Natural killer cell treated with Interleukin-12 subunit alpha and Interleukin-12 subunit beta and Interleukin-15 and Interleukin-18, amount 100 ng/mL, for 72 hours (primary cell): ENCODE measurements around the gene MPP3. TPM values are rescaled to one million over a fixed set of nuclear protein-coding genes. Genes with fewer than 3 reads are reported as not detected.
"Not testable (repeated sequence)": the region's sequence is repeated elsewhere in the genome, so short reads cannot be mapped to it uniquely, and the experiment has no call there.

Experiments
- ATAC-seq, 2 donors: fragments of 150-1000 bp; cut with Tn5 transposase in 1 of 2; sonication (Bioruptor Pico), chemical (Tn5 transposase) in 1 of 2; 2 replicates each; pipeline ENCODE4 v1.10.0; 2021
- DNase-seq: peaks from one replicate; pipeline ENCODE4 v3.0.0; 2022; ENCODE audit warnings: low spot score
- H3K27ac Mint-ChIP-seq, 2 donors: 1 replicate in 1 of 2; 2 replicates in 1 of 2; pipeline ENCODE4 v1.8.0; 2022; ENCODE audit warnings: mixed read lengths in 2 of 2, mild to moderate bottlenecking in 1 of 2, moderate library complexity in 1 of 2
- H3K27me3 Mint-ChIP-seq, 2 donors: 1 replicate in 1 of 2; 2 replicates in 1 of 2; pipeline ENCODE4 v1.8.0; 2022; ENCODE audit warnings: mixed read lengths in 2 of 2
- H3K36me3 Mint-ChIP-seq: one replicate; pipeline ENCODE4 v1.8.0; 2022; ENCODE audit warnings: mixed read lengths
- H3K4me1 Mint-ChIP-seq, 2 donors: 1 replicate in 1 of 2; 2 replicates in 1 of 2; pipeline ENCODE4 v1.8.0; 2022; ENCODE audit warnings: low read depth in 2 of 2, mixed read lengths in 2 of 2, mild to moderate bottlenecking in 1 of 2
- H3K4me3 Mint-ChIP-seq: one replicate; pipeline ENCODE4 v1.8.0; 2022; ENCODE audit warnings: mixed read lengths
- H3K9me3 Mint-ChIP-seq: 2 replicates; pipeline ENCODE4 v1.8.0; 2022; ENCODE audit warnings: mixed read lengths
- total RNA-seq, 2 donors: library from RNA; stranded (reverse); gene quantifications; one replicate each; pipeline ENCODE4 v1.2.3, GENCODE V29; 2022

MPP3 gene
- total RNA-seq, 2 donors from 2014 or later: not detected

DNA sequence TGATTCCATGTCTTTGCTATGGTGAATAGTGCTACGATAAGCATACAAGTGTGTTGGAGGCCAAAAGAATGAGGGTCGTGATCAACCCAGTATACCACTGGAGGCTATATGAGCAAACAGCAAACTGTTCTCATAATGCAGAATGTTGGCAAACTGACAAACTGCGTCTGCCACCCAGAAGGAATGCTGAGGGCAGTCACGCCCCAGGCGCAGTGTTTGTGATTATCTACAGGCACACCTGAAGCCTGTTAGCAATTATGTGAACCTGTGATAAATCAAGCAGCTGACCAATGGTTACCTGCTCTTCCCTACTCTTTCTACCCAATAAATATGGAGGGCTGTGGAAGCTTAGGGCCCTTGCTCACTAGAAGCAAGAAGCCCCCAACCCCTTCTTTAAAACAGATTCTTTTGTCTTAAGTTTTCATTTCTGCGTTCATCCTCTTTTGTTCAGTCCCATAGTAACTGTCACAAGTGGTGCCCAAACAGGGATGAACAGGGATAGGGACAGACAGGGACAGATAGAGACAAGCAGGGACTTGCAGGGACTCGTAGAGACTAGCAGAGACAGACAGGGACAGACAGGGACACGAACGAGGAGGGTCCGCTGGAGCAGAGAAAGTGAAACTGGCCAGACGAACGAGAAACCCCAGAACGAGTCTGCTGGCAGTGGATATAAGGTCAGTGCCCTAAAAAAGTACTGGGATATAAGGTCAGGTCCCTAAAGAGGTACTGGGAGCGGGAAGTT, 39.2 kb upstream of the MPP3 start:
- Mint-ChIP-seq H3K27ac (no peak overlapping the region), H3K9me3 (no peaks in the 10 kb centered on the region), H3K4me1 (no peaks in the 10 kb centered on the region), H3K4me3 (no peak overlapping the region), H3K36me3 (no peaks in the 10 kb centered on the region), H3K27me3 (peaks cover 26 to 36% of the 10 kb centered on the region in 2 donors)
- no peak for DNase-seq
- ATAC-seq: no peak

DNA sequence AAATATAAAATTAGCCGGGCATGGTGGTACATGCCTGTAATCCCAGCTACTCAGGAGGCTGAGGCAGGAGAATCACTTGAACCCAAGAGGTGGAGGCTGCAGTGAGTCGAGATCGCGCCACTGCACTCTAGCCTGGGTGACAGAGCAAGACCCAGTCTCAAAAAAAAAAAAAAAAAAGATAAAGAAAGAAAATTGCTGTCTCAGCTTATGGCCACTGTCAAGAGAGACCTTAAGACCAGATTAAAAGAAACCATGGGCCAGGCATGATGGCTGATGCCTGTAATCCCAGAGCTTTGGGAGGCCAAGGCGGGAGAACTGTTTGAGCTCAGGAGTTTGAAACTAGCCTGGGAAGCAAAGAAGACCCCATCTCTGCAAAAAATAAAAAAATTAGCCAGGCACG, 36.1 kb upstream of the MPP3 start:
- not testable (repeated sequence) for H3K4me1 Mint-ChIP-seq, H3K9me3 Mint-ChIP-seq
- peaks cover 18 to 29% of the 10 kb centered on the region in 2 donors for H3K27me3 Mint-ChIP-seq

DNA sequence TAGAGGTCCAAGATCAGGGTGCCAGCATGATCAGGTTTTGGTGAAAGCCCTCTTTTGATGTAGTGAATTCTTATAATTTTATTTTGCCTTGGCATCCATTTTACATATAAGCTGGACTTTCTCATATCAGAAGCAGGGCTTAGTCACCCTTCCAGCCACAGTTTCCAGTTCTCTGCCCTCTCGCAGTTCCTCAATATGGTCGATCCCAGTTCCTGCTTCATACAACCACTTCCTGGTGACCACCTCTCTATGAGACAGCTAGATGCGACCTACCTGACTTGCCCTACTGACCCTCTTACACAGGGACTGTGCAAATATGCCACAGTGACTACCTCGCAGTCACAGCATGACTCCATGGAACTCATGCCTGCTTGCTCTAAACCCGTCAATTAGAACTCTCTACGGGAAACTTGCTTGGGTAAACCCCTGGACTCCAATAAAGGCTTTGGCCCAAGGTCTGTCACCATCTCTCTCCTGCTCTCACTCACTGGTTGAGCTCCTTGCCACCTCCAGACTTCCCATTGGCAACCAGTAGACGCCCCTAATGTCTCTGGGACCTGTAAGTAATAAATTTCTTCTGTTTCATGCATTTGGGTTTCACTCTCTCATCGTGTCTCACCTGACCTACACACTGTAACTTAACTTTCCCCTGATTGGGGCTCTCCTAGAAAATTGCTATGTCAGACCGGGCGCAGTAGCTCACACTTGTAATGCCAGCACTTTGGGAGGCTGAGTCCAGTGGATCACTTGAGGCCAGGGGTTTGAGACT, 35.5 kb upstream of the MPP3 start:
- Mint-ChIP-seq H3K36me3 (no peaks in the 10 kb centered on the region), H3K27ac (no peak overlapping the region), H3K27me3 (peaks cover 15 to 29% of the 10 kb centered on the region in 2 donors), H3K4me1 (no peaks in the 10 kb centered on the region), H3K4me3 (no peak overlapping the region), H3K9me3 (no peaks in the 10 kb centered on the region)
- ATAC-seq (no peak), DNase-seq (no peak)

More for the DNA sequence above, 36.1 kb upstream of the MPP3 start:
- not testable (repeated sequence) for H3K36me3 Mint-ChIP-seq, ATAC-seq, DNase-seq, H3K4me3 Mint-ChIP-seq, H3K27ac Mint-ChIP-seq

DNA sequence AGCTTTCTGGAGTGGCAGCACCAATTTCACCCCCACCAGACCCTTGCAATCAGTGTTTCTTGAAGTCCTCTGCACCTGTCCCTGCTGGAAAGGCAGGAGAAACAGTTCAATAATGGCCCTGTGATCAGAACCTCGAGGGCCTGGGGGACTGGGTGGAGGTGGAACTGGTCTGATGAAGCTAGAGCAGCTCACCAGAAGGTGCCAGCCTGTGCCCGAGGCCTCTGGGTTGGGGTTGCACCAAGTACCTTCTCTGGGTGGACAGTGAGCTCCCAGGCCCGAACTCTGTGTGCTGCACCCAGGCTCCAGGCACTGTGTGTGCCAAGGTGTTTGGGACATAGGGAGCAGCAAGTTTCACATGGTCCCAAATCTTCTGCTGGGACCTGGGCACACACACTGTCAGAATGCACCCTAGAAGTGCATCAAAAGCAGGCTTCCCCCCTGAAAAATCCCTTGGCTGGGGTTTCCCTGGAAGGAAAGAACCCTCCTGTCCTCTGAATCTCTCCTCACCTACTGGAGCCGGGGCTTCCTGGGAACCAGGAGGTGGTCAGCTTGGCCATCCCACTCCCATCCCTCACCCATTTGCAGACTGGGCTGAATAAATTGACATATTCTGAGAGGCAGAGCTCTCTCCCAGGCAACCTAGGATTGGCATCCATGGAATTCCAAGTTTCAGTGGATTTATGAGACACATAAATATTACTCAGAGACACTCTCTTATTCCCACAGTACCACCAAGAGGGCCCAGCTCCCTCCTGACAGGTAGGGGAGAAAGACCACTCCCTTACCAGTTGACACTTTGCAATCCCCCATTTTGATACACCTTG, 31.4 kb upstream of the MPP3 start:
- no peak overlapping the region for H3K4me3 Mint-ChIP-seq
- no peak for DNase-seq
- peak in 1 of 2 donors; percentile 55 for ATAC-seq
- H3K27ac Mint-ChIP-seq: no peak overlapping the region
- H3K27me3 Mint-ChIP-seq: peaks cover 9 to 23% of the 10 kb centered on the region in 2 donors
- H3K9me3 Mint-ChIP-seq: no peaks in the 10 kb centered on the region
- H3K4me1 Mint-ChIP-seq: no peaks in the 10 kb centered on the region
- no peaks in the 10 kb centered on the region for H3K36me3 Mint-ChIP-seq

DNA sequence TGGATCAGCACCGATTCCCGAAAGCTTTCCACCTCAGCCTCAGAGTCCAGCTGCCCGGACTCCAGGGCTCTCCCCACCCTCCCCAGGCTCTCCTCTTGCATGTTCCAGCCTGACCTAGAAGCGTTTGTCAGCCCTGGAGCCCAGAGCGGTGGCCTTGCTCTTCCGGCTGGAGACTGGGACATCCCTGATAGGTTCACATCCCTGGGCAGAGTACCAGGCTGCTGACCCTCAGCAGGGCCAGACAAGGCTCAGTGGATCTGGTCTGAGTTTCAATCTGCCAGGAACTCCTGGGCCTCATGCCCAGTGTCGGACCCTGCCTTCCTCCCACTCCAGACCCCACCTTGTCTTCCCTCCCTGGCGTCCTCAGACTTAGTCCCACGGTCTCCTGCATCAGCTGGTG, 29.0 kb upstream of the MPP3 start:
- H3K4me3 Mint-ChIP-seq: no peak overlapping the region
- H3K27me3 Mint-ChIP-seq: peaks cover 3 to 4% of the 10 kb centered on the region in 2 donors
- H3K4me1 Mint-ChIP-seq: no peaks in the 10 kb centered on the region
- no peaks in the 10 kb centered on the region for H3K36me3 Mint-ChIP-seq
- ATAC-seq: no peak
- DNase-seq: no peak
- H3K9me3 Mint-ChIP-seq: no peaks in the 10 kb centered on the region
- H3K27ac Mint-ChIP-seq: no peak overlapping the region

DNA sequence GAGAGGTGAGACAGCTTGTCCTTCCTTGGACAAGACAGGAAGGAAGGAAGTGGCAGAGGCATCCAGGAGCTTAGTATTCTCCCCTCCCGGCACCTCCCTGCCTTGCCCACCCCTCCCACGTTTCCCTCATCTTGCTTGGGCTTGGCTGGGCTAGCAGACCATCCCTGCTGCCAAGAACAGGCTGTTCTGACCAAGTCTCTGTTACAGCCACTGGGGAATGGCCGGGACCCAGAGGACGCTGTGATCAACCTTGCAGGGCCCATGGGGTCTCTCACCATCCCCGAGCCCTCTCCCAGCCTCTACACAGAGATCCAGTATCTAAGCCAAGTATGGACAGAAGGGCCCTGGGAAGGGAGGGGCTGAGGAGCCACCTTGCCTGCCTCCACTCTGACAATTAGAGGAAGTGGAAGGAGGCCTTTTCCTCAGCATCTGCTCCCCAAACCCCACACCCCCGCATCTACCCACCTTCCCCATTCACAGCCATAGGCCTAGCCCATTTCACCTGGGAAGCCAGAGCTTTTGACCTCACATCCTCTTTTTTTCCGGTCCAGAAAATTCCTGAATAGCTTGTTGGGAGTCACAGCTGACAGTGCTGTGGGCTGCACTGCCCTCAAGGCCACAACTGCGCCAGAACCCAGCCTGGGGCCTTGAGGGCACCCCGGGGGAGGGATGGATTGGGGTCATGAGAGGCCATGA, 28.1 kb upstream of the MPP3 start:
- Mint-ChIP-seq H3K4me3 (no peak overlapping the region), H3K9me3 (no peaks in the 10 kb centered on the region), H3K27me3 (peaks cover 0 to 4% of the 10 kb centered on the region in 2 donors), H3K27ac (no peak overlapping the region), H3K4me1 (no peaks in the 10 kb centered on the region), H3K36me3 (no peaks in the 10 kb centered on the region)
- ATAC-seq (no peak), DNase-seq (no peak)

DNA sequence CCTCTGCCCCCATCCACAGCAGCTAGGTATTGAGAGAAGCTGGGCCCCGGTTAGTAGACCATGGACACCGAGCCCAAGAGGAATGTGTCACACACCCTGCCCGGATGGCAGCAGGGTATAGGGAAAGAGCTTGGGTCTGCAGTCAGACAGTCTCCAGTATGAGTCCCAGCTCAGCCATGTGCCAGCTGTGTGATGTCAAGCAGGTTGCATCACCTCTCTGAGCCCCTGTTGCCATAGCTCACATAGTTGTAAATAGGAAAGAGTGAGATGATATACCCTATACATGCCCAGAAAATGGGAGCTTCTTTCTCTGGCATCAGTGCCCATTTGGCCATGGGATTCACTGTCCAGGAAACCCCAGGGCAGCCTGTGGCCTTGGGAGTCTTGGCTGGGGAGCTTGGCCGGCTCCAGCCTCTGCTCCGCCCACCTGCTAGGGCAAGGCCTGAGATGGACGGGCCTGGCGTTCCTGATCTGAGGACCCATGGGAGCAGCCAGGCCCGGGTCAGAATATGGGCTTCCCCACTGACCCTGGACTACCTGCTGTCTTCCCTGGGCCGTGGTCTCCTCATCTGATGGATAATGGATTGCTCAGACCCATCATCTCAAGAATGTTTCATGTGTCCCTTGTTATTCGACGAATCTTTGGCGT, 27.3 kb upstream of the MPP3 start:
- DNase-seq: no peak
- H3K4me1 Mint-ChIP-seq: no peaks in the 10 kb centered on the region
- no peaks in the 10 kb centered on the region for H3K9me3 Mint-ChIP-seq
- no peak for ATAC-seq
- no peak overlapping the region for H3K27ac Mint-ChIP-seq
- H3K36me3 Mint-ChIP-seq: no peaks in the 10 kb centered on the region
- peaks cover 0 to 4% of the 10 kb centered on the region in 2 donors for H3K27me3 Mint-ChIP-seq
- no peak overlapping the region for H3K4me3 Mint-ChIP-seq

DNA sequence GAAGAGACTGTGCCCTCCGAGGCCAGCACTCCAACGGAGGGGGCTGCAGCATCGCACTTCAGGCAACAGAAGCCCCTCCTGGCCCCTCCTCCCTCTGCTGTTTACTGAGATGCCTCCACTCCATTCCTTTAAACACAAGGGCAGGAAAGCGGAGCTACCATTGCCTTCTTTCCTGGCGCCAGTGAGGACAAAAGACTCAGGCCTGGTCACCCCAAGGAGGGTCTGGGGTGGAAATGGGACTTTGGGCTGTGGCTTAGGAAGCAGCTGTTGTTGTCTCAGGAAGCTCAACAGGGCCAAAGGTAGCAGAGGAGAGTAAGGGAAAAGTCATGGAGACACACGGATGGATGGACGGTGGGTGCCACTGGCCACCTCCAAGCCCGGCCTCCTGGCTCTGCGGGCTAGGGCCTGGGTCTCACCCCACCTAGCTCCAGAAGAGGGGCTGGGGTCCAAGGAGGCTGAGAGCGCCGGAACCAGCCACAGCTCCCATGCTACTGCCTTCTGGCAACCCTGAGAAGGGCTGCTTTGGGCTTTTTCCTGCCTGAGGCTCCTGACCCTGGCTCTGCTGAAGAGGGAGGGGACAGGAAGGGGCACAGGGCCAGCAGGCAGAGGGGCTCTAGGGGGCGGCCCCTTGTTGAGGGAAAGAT, 25.1 kb upstream of the MPP3 start:
- H3K9me3 Mint-ChIP-seq: no peaks in the 10 kb centered on the region
- DNase-seq (no peak), ATAC-seq (no peak)
- H3K4me3 Mint-ChIP-seq: no peak overlapping the region
- no peaks in the 10 kb centered on the region for H3K36me3 Mint-ChIP-seq
- H3K27ac Mint-ChIP-seq: no peak overlapping the region
- H3K4me1 Mint-ChIP-seq: no peaks in the 10 kb centered on the region
- H3K27me3 Mint-ChIP-seq: peaks cover 0 to 4% of the 10 kb centered on the region in 2 donors

DNA sequence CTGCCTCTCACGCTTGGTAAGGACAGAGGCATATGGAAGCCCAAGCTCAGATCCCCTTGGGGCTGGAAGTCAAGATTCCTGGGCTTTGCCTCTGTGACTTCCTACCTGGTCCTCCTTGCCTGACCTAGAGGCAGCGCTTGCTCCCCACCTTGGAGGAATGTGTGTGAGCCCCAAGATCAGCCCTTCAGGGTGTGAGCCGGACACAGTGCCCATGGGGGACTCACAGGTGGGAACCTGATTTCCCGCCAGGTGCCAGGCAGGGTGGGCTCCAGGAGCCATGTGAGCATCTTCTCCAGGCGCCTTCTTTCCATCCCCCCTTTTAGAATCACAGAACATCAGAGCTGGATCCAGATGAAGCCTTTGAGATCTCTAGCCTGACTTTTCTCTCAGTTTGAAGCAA, 24.2 kb upstream of the MPP3 start:
- DNase-seq: no peak
- Mint-ChIP-seq H3K27me3 (peaks cover 0 to 1% of the 10 kb centered on the region in 2 donors), H3K4me3 (no peak overlapping the region), H3K9me3 (no peaks in the 10 kb centered on the region), H3K4me1 (no peaks in the 10 kb centered on the region), H3K36me3 (no peaks in the 10 kb centered on the region), H3K27ac (no peak overlapping the region)
- no peak for ATAC-seq

DNA sequence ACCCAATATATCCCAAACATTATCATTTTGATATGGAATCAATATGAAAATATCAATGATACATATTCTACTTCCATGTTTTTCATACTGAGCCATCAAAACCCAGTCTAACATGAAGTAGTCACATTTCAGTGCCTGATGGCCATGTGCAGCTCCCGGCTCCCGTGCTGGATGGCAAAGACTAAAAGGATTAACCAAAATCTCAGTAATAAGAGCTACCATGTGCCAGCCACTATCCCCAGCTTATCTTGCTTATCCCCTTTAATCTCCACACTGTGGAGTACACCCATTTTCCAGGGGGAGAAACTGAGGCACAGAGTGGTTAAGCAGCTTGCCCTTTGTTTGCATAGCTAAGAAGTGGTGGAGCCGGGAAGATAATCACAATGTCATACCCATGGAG, 23.2 kb upstream of the MPP3 start:
- Mint-ChIP-seq H3K27ac (no peak overlapping the region), H3K9me3 (no peaks in the 10 kb centered on the region), H3K36me3 (no peaks in the 10 kb centered on the region), H3K4me3 (no peak overlapping the region), H3K27me3 (peaks cover 3 to 11% of the 10 kb centered on the region in 2 donors), H3K4me1 (no peaks in the 10 kb centered on the region)
- ATAC-seq (no peak), DNase-seq (no peak)

DNA sequence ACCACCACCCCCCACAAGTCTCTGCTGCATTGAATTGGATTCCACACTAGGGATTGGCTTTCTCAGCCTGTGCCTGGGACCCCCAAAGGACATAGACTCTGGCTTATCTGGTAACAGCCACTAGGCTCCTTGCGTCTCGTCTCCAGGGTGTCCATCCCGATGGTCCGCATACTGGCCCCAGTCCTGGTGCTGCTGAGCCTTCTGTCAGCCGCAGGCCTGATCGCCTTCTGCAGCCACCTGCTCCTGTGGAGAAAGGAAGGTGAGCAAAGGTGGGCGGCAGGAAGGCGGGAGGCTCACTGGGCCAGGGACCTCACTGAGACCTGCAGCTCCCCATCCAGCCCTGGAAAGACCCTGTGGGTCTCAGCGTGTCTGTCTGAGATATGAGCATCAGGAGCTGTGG, 22.1 kb upstream of the MPP3 start:
- DNase-seq: no peak
- Mint-ChIP-seq H3K27me3 (peaks cover 3 to 12% of the 10 kb centered on the region in 2 donors), H3K9me3 (no peaks in the 10 kb centered on the region), H3K4me3 (no peak overlapping the region), H3K4me1 (no peaks in the 10 kb centered on the region), H3K27ac (no peak overlapping the region), H3K36me3 (no peaks in the 10 kb centered on the region)
- no peak for ATAC-seq

DNA sequence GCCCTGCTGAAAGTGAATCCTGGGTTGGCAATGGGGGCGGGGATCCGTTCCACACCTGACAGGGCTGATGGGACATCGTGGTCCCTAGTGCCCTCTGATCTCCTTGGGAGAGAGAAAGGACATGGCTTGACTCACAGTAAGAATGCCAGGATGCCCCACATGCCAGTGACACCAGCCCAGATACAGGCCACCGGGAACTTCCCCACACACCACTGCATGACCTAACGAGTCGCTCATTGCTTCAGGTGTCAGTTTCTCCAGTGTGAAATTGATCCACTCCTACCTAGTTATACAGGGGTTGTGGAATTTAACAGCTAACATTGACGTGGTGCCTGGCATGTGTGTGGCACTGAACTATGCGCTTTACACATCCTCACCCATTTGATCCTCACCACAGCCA, 21.6 kb upstream of the MPP3 start:
- H3K27me3 Mint-ChIP-seq: peaks cover 3 to 18% of the 10 kb centered on the region in 2 donors
- H3K9me3 Mint-ChIP-seq: no peaks in the 10 kb centered on the region
- no peak overlapping the region for H3K4me3 Mint-ChIP-seq
- no peak for DNase-seq
- no peaks in the 10 kb centered on the region for H3K36me3 Mint-ChIP-seq
- ATAC-seq: no peak
- no peak overlapping the region for H3K27ac Mint-ChIP-seq
- H3K4me1 Mint-ChIP-seq: no peaks in the 10 kb centered on the region

DNA sequence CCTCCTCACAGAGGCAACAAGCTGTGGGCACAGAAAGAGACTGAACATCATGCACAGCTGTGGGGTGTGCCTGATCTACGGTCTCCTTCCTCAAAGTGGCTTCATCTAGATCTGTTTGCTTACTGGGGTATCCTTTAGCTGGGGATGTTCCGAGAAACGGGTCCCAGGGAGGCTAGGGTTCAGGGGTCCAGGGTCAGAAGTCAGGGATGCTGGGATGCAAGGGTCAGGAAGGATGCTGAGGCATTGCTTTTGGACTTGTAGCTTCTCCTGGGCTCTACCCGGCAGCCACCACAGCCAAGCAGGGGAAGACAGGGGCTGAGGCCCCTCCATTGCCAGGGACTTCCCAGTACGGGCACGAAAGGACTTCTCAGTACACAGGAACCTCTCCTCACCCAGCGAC, 20.6 kb upstream of the MPP3 start:
- H3K4me3 Mint-ChIP-seq: no peak overlapping the region
- peaks cover 6 to 18% of the 10 kb centered on the region in 2 donors for H3K27me3 Mint-ChIP-seq
- ATAC-seq (no peak), DNase-seq (no peak)
- H3K36me3 Mint-ChIP-seq: no peaks in the 10 kb centered on the region
- no peak overlapping the region for H3K27ac Mint-ChIP-seq
- no peaks in the 10 kb centered on the region for H3K4me1 Mint-ChIP-seq
- H3K9me3 Mint-ChIP-seq: no peaks in the 10 kb centered on the region
